Activated naive CD4-positive, alpha-beta T cell treated with anti-CD3 and anti-CD28 coated beads for 36 hours (primary cell): ENCODE results near the gene IBA57. TPM values are rescaled to one million over a fixed set of nuclear protein-coding genes. Genes with fewer than 3 reads are reported as not detected.
"Not testable (repeated sequence)": the region's sequence is repeated elsewhere in the genome, so short reads cannot be mapped to it uniquely, and the experiment has no call there.

Experiments used
- CTCF ChIA-PET: fragments of 350-600 bp; sonication (Branson Sonifier 250); formaldehyde crosslinking; loops from one replicate; lab custom pipeline; 2021; ENCODE audit warnings: antibody characterized with exemption; lab: Charles Lee
- DNase-seq: peaks from one replicate; pipeline ENCODE4 v3.0.0-alpha.2; 2020
- H3K27ac Mint-ChIP-seq: one replicate; pipeline ENCODE4 v1.8.0; 2021; ENCODE audit warnings: mild to moderate bottlenecking, mixed read lengths
- H3K27me3 Mint-ChIP-seq: one replicate; pipeline ENCODE4 v1.8.0; 2021; ENCODE audit warnings: low read depth, mixed read lengths
- H3K36me3 Mint-ChIP-seq: one replicate; pipeline ENCODE4 v1.8.0; 2021; ENCODE audit warnings: low read depth, mixed read lengths
- H3K4me1 Mint-ChIP-seq: one replicate; pipeline ENCODE4 v1.8.0; 2021; ENCODE audit warnings: low read depth, mixed read lengths
- H3K4me3 Mint-ChIP-seq: one replicate; pipeline ENCODE4 v1.8.0; 2021; ENCODE audit warnings: mild to moderate bottlenecking, moderate library complexity, mixed read lengths
- H3K9me3 Mint-ChIP-seq: one replicate; pipeline ENCODE4 v1.8.0; 2021; ENCODE audit warnings: mixed read lengths
- intact Hi-C: fragments of 100-400 bp; cut with micrococcal nuclease; formaldehyde crosslinking; loops from one replicate; pipeline ENCODE4 v1.15.1; 2023
- total RNA-seq, 2 experiments: library from RNA; stranded (reverse); gene quantifications; one replicate each; pipeline ENCODE4 v1.2.3, GENCODE V29; 2021

The IBA57 gene
- total RNA-seq, 2 experiments from 2014 or later = 4.9 to 5.5 TPM

DNA sequence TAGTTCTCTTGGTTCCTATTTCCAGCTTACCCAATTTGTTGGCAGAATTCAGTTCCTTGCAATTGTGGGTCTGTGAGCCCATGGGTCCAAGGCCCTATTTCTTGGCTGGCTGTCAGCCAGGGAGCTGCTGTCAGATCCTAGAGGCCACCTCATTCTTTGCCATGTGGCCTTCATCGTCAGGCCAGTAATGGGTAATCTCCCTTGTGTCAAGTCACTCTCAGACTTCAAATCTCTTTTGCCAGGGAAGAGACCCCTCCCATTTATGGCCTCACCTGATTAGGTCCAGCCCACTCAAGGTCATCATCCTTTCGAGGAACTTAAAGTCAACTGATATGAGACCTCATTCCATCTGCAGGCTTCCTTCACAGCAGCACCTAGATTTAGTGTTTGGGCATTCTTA lies 60.1 kb downstream of the IBA57 start:
- H3K27ac Mint-ChIP-seq = no peak overlapping the region
- peaks cover 13% of the 10 kb centered on the region for H3K9me3 Mint-ChIP-seq
- H3K4me1 Mint-ChIP-seq = no peaks in the 10 kb centered on the region
- no peaks in the 10 kb centered on the region for H3K27me3 Mint-ChIP-seq
- DNase-seq = no peak
- intact Hi-C loops = no loop called here
- H3K36me3 Mint-ChIP-seq = peaks cover 51% of the 10 kb centered on the region
- CTCF ChIA-PET = no interaction called here
- H3K4me3 Mint-ChIP-seq = no peak overlapping the region

GRCh38 chr1:228226141-228226874 lies 60.7 kb downstream of the IBA57 start:
- no peaks in the 10 kb centered on the region for H3K4me1 Mint-ChIP-seq
- peaks cover 13% of the 10 kb centered on the region for H3K9me3 Mint-ChIP-seq
- no peak overlapping the region for H3K4me3 Mint-ChIP-seq
- no peak for DNase-seq
- H3K27ac Mint-ChIP-seq = no peak overlapping the region
- H3K36me3 Mint-ChIP-seq = peaks cover 51% of the 10 kb centered on the region
- H3K27me3 Mint-ChIP-seq = no peaks in the 10 kb centered on the region
- CTCF ChIA-PET = interaction anchor here (1.6 kb wide), 1 partner anchor 13 kb away, joined by 3 read pairs; no protein-coding TSS in a partner anchor
- intact Hi-C loops = no loop called here

DNA sequence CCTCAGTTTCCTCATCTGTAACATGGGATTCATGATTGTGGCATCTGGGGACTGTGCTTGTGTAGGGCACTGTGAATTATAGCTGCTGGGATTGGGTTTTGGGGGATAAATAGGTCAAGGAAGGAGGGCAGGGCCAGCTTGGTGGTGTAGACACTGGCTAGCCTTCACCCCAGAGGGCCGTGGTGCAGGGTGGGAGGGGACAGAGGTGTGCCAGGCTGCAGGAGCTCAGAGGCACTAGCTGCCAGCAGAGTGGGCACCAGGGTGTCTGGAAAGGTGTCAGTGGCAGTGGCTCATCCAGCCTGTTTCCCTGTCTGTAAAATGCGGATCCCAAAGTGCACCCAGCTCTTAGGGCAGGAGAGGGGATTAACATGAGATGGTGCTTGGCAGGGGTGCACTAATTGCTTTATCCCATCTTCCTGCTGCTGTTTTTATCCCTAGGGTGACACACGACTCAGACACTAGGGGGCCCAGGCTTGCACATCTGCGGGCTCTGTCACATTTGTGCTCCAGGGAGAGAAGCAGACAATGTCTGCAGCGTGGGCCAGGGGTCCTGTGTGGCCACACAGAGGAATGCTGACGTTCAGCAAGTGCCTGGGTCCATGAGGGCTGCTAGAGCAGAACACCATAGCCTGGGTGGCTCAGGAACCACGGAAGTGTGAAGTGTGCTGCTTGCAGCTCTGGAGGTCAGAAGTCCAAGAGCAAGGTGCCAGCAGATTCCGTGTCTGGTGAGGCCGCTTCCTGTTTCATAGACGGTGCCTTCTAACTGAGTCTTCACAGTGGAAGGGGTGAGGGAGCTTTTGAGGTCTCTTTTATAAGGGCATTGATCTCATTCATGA lies 61.6 kb downstream of the IBA57 start:
- no peaks in the 10 kb centered on the region for H3K4me1 Mint-ChIP-seq
- no peak overlapping the region for H3K27ac Mint-ChIP-seq
- intact Hi-C loops = no loop called here
- H3K4me3 Mint-ChIP-seq = no peak overlapping the region
- H3K36me3 Mint-ChIP-seq = peaks cover 56% of the 10 kb centered on the region
- peaks cover 13% of the 10 kb centered on the region for H3K9me3 Mint-ChIP-seq
- CTCF ChIA-PET = interaction anchor here (1.6 kb wide), 1 partner anchor 14 kb away, joined by 3 read pairs; no protein-coding TSS in a partner anchor
- H3K27me3 Mint-ChIP-seq = no peaks in the 10 kb centered on the region
- no peak for DNase-seq

DNA sequence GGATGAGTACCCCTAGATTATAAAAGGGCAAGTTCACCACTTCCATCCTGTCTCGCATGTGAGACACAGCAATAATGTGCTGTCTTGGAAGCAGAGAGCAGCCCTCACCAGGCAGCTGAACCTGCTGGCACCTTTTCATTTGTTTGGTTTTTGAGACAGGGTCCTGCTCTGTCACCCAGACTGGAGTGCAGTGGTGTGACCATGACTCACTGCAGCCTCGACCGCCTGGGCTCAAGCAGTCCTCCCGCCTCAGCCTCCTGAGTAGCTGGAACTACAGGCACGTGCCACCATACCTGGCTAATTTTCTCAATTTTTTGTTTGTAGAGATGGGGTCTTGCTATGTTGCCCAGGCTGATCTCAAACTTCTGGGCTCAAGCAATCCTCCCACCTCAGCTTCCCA lies 62.5 kb downstream of the IBA57 start:
- H3K27me3 Mint-ChIP-seq, DNase-seq, H3K4me3 Mint-ChIP-seq, intact Hi-C loops, H3K4me1 Mint-ChIP-seq, H3K27ac Mint-ChIP-seq: not testable (repeated sequence)
- CTCF ChIA-PET = interaction anchor here (1.6 kb wide), 1 partner anchor 14 kb away, joined by 3 read pairs; no protein-coding TSS in a partner anchor
- Mint-ChIP-seq H3K9me3 (peaks cover 17% of the 10 kb centered on the region), H3K36me3 (peaks cover 59% of the 10 kb centered on the region)

DNA sequence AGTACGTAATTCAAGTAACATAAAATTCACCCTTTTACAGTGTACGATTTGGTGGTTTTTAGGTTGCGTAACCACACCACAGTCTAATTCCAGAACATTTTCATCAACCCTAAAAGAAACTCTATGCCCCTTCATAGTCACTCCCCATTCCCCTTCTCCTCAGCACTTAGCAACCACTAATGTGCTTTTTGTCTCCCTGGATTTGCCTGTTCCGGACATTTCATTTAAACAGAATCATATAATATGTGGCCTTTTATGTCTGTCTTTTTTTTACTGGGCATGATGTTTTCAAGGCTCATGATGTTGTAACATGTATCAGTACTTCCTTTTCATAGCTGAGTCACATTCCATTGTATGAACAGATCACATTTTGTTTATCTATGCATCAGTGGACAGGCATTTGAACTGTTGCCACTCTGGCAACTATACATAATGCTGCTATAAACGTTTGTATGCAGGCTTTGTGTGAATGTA lies 63.0 kb downstream of the IBA57 start:
- intact Hi-C loops = no loop called here
- no peaks in the 10 kb centered on the region for H3K27me3 Mint-ChIP-seq

GRCh38 chr1:228231189-228231588 lies 65.6 kb downstream of the IBA57 start:
- CTCF ChIA-PET = no interaction called here
- peaks cover 57% of the 10 kb centered on the region for H3K36me3 Mint-ChIP-seq

More for the DNA sequence above, 63.0 kb downstream of the IBA57 start:
- no peak for DNase-seq
- H3K9me3 Mint-ChIP-seq = peaks cover 22% of the 10 kb centered on the region
- H3K27ac Mint-ChIP-seq = no peak overlapping the region
- peaks cover 61% of the 10 kb centered on the region for H3K36me3 Mint-ChIP-seq
- H3K4me3 Mint-ChIP-seq = no peak overlapping the region
- CTCF ChIA-PET = interaction anchor here (0.6 kb wide), 1 partner anchor 46 kb away, joined by 3 read pairs; no protein-coding TSS in a partner anchor
- H3K4me1 Mint-ChIP-seq = no peaks in the 10 kb centered on the region

More at GRCh38 chr1:228231189-228231588, 65.6 kb downstream of the IBA57 start:
- no peak overlapping the region for H3K4me3 Mint-ChIP-seq
- no peak overlapping the region for H3K27ac Mint-ChIP-seq
- no peak for DNase-seq
- intact Hi-C loops = no loop called here
- no peaks in the 10 kb centered on the region for H3K27me3 Mint-ChIP-seq
- no peaks in the 10 kb centered on the region for H3K4me1 Mint-ChIP-seq
- H3K9me3 Mint-ChIP-seq = peaks cover 22% of the 10 kb centered on the region

Other genes with a start within 250 kb of the IBA57 start
- gene WNT9A, start 217.9 kb upstream of the IBA57 start, total RNA-seq = not detected
- not detected for gene WNT3A, start 158.8 kb upstream of the IBA57 start, total RNA-seq
- 100 to 1,000 TPM; 346 to 358 TPM for gene ARF1, start 83.1 kb upstream of the IBA57 start, total RNA-seq
- 10 to 100 TPM; 14.5 to 16.2 TPM for gene C1orf35, start 62.5 kb upstream of the IBA57 start, total RNA-seq
- gene MRPL55, start 56.5 kb upstream of the IBA57 start, total RNA-seq = 10 to 100 TPM; 45.5 TPM
- gene GUK1, start 25.5 kb upstream of the IBA57 start, total RNA-seq = 100 to 1,000 TPM; 206 TPM
- under 1 TPM; 0.17 to 0.25 TPM for gene GJC2, start 15.9 kb upstream of the IBA57 start, total RNA-seq
- gene OBSCN, start 42.2 kb downstream of the IBA57 start, total RNA-seq = 10 to 100 TPM; 11.5 to 13.5 TPM
- 10 to 100 TPM; 26.0 to 27.5 TPM for gene TRIM11, start 241.0 kb downstream of the IBA57 start, total RNA-seq